SK-N-MC (cell line): ENCODE measurements around the gene ZNF407.

Experiments used
- EZH2 ChIP-seq: fragments of 200-600 bp; sonication (generic); IDR thresholded peaks from one replicate; pipeline ENCODE4 v1.6.1; 2017; ENCODE audit warnings: antibody characterized with exemption
- FOXP2 ChIP-seq: optimal IDR thresholded peaks from 2 replicates; pipeline ENCODE3; 2011; ENCODE audit warnings: mild to moderate bottlenecking, moderate library complexity; ENCODE audit not compliant: insufficient read depth; ENCODE audit errors: extremely low read length, control extremely low read depth
- POLR2AphosphoS5 ChIP-seq: IDR thresholded peaks from 2 replicates; pipeline ENCODE4 v1.6.1; 2012; ENCODE audit warnings: mild to moderate bottlenecking, low read depth, low read length, borderline replicate concordance

- TF ChIP-seq POLR2AphosphoS5 (no peak), EZH2 (no peak), FOXP2 (no peak)
Measured at GRCh38 chr18:74797577-74798151, 200.0 kb downstream of the ZNF407 start.
